Stimulated activated CD4-positive, alpha-beta T cell treated with anti-CD3 and anti-CD28 coated beads, Interleukin-15, amount 100 ng/mL, for 48 hours (primary cell): ENCODE data around the gene XPA.

Source experiments
- DNase-seq, 2 donors: peaks; one replicate each; pipeline ENCODE4 v3.0.0-alpha.2; 2020; ENCODE audit warnings: low read depth in 2 of 2

Gene XPA

DNA sequence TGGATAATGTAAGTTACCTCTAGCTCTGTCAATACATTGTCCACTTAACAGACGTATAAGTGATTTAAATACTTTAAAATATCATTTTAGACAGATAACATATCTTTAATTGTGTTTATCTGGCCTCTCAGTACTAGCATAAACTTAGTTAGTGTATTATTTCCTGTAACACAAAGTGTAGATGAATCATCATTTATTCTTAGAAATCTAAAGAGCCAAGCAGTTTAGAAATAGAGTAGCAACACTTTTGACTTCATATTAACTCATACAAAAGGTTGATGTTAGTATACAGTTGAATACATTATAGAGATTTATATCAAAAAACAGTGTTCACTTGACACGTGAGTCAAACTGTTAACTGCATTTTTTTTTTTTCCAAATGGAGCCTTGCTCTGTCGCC, 45.5 kb downstream of the XPA start:
- no peak for DNase-seq

DNA sequence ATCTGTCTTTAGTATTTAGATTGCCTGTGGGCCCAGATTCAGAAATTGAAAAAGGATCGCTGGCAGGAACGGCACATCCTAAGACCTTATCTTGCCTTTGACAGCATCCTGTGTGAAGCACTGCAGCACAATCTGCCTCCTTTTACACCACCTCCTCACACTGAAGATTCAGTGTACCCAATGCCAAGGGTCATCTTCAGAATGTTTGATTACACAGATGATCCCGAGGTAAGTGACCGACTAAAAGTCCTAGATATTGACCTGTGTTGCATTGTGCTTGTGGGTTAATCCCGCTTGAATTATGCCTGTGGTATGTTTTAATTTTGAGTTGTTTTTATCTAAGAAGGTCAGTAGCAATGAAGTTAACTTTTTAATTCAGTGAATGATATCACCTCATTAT, 49.1 kb downstream of the XPA start:
- no peak for DNase-seq

DNA sequence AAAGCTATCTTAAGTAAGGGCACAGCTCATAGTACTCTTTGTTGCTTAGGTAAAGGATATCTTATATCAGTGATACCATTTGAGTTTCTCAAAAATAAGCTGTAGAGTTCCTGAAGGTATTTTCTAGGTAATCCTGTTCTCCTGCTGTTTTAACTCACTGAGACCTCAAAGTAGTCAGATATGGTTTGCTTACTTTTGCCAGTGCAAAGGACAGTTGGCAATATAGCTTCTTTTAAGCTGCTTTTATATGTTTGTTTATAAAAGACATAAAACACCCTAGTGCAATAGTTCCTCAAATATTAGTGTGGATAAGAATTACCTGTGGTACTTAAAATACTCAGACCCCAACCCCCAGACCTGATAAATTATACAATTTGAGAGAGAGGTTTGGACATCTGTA, 51.4 kb downstream of the XPA start:
- DNase-seq = no peak

DNA sequence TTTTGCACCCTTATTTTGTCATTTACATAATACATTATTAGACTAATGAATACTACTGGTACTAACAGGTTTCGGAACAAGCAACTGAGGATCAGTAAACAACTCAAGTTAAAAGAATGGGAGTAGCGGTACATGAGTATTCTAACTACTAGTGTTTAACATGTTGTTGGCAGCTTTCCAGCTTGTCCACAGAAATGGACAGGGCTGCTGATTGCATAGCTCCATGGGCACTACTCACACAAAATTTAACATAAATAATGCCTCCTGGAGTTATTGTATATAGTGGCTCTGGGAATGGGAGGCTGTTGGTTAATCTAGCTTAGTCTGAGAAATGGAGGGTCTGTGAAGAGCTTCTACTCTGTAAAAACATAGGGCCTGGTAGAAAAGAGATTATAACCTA, 56.8 kb downstream of the XPA start:
- no peak for DNase-seq

DNA sequence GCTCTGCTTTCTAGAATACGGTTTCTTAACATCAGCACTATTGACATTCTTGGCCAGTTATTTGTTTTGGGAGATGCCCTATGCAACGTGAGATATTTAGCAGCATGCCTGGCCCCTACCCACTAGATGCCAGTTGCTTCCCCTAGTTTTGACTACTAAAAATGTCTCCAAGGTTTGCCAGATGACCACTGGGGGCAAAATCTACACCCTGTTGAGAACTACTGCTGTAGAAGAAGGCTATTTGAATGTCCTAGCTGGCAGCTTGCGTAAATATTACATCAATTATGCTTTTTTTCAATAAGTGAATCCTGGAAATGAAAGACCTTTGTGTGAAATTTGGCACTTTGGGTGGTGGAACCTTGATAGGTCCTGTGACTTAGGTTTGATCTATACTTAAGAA, 58.5 kb downstream of the XPA start:
- no peak for DNase-seq

DNA sequence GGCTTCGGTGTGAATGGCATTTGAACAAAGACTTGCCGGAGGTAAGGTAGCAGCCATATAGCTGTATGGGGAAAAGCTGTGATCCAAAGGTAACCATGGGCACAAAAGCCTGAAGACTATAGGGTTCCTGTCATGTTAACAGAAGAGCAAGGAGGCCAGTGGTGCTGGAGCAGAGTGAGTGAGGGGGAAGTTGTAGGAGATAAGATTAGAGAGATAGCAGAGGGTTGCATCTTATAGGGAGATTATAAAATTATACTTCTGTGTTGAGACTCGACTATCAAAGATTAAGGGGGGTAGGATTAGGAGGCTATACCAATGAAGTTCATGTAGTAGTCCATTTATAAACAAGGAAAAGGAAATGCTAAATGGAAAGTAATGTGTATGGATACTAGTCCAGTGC, 60.2 kb downstream of the XPA start:
- no peak for DNase-seq

DNA sequence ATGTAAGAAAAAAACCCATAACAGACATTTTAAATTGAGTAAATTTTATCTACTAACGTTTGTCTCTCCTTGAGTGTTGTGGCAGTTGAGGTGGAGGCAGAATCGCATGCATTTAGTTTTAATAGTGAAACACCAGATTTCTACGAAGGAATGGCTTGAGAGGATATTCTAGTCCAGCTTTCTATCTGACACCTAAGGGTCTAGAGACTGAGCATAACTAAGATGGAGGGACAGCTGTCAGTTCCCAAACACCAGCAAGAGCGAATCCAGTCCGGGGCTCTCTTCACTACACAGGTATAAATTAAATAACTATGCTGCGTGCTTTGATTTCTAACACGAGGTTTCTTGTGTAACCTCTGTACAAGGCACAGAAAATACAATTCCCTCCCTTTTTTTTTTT, 62.1 kb downstream of the XPA start:
- DNase-seq = no peak

DNA sequence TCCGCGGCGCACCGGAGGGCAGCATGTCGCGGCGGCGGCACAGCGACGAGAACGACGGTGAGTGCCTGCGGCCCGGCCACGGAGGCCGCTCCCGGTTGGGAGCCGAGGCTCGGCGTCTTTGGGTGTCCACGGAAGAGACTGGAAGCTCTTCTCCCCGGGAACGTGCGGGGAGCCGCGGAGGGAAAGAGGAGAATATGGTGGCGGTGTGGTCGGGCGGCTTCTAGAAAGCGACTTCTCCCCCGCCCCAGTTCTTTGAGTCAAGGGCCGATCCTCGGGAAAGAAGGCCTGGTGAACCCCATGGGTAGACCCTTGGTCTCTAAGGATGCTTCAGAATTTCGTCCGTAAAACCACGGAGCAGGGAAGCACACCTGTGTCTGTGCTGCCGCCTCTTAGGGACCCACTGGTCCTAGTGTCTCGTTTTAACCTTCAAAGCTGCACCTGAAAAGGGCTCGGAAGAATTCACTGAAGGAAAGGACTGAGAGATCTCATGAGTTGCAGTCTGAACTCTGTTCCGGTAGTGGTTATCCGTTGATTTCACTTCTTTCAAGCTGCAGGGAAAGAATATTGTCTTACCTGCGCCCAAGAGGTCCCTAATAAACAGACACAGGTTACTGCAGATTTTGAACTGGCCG, 63.2 kb downstream of the XPA start:
- DNase-seq = no peak

DNA sequence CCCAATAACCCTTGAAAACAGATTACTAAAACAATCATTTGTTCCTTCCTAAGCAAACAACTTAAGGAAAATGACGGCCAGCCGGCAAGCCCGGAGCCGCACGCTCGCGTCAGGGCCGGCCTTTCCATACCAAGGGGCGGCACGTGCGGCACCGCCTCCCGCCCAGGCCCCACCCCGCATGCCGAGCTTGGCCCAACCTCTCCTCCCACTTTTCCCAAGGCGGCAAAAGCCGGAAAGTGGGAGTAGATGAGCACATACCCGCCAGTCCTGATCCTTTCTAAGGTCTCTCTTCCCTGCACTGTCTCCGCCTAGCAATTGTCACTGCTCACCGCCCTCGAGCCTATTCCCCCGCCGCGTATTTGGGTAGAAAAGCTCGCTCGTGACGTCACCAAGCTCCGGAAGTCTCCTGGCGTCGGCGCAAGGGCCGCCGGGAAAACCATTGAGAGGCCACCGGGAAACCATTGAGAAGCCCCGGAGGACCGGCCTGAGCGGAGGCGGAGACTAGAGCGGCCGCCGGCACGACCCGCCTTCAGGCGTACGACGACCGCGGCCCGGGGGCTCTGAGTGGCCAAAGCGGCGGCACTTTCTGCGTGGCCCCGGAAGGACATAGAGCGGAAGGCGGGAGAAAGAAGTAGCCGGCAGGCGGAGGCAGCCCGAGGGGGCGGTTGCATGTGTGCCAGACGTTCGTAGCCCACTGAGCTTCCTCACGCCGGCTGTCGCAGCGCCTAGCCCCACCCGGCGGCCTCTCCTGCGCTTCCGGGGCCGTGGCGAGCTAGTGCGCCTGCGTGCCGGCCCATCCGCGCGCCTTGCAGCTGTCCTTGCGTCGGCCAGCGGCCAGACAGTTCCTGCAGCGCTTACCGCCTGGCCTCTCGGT, 63.9 kb downstream of the XPA start, which contains the start of the genes NCBP1 and TSTD2:
TSS of gene NCBP1 (plus strand) at position 837 of the 874 bp plus-strand sequence. CDS start 61 bp downstream, outside the sequence.
TSS of gene TSTD2 (minus strand) at position 384 of the 874 bp plus-strand sequence. CDS start 5,806 bp downstream, outside the sequence.
- DNase-seq = peak; percentile 93 to 94

DNA sequence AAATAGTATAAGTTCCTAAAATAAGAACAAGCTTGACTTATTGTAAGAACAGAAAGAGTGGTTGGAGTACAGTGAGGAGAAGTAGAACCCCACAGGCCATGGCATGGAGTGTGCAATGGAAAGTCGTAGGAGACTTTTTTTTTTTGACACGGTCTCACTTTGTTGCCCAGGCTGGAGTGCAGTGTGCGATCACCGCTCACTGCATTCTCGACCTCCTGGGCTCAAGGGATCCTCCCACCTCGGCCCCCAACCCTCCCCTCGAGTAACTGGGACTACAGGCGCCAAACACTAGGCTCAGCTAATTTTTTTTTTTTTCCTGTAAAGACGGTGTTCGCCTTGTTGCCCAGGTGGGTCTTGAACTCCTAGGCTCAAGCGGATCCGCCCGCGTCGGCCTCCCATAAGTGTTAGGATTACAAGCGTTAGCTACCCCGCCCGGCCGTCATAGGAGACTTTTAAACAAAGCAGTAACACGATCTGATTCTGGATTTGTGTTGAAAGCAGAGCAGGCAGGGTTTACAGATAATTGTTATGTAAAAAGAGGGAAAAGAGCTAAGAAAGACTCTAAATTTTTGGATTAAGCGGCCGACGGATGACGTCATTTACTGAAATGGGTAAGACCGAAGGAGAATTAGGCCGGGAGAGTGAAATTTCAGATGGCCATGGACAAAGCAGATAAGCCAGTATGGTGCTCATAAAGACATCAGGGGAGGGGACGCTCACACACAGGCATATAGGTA, 64.7 kb downstream of the XPA start:
- DNase-seq = no peak

DNA sequence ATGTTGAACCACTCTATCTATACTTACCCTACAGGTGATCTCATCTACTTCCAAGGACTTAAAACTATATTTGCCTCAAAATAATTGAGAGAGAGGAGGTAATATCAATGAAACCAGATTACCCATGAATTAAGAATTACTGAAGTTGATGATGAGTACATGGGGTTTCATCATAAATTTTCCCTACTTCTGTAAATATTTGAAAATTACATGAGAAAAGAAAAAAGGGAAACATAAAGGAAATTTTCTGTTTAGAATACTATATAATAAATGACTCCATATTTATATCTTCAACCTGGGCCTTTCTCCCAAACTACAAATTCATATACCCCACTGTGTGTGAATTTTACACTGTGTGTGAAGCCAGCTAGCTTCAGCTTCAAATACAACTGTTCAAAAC, 66.5 kb downstream of the XPA start:
- no peak for DNase-seq

DNA sequence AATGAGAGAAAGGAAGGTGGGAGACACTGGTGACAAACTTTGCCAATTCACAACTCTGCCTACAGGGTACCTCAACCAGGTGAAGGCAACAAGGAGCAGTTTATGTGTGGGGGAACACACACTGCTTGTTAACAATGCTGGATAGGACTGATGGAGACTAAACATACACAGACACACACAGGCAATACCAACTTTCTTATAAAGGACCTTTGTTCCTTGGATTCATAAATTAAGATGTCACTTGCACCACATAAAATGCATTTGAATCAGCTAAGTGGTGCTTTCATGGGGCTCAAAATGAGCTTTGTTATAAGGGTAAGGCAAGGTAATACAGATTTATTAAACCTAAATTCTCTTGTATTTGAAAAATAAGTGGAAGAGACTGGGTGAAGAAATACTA, 68.0 kb downstream of the XPA start:
- DNase-seq = no peak

DNA sequence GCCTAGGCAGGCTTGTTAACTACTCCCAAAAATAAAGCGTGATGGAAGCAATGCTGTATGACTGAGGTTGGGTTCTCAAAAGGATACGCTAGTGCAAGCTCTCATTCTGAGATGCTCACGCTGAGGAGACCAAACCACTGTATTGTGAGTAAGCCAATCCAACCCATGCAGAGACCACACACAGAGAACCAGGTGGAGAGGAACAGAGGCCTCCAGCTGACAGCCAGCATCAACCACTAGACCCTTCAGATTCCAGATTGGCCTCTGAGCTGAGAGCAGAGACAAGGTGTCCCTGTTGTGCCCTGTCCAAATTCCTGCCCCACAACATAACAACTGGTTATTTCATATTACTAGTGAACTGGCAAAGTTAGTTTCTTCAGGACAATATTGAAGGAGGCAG, 68.5 kb downstream of the XPA start:
- DNase-seq = no peak

DNA sequence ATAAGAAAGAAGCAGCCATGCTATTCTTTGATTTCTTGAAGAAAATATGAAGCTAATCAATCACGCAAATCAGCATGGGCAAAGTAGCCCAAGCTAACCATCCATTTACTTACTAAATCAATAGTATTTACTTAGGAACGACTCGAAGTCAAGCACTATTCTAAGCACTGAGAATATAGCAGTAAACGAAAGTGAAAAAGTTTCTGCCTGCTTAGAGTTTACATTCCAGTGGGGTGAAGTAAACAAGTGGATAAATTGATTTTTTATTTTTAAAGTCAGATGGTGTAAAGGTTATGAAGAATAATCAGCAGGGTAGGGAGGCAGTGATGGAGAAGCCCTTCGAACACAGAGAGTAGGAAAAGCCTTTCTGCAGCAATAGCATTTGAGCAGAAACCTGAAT, 69.5 kb downstream of the XPA start:
- DNase-seq = no peak

DNA sequence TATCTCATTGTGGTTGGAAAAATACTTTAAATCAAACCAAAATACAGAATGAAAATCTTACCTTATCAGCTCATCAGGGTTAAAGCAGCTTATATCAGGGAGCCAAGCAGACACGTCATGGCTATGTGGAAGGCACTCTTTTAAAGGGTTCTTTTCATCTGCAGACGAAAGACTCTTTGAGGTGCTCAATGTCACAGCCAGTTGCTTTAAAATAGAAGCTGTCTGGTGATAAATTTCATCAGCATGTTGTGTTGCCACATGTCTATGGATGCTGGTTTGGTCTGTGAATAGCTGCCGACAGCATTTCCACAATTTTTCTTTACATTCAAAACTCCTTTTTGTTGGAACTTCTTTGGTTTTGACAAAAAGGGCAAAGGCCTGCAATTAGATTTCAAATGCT, 71.5 kb downstream of the XPA start:
- no peak for DNase-seq
